ENCODE measurements around the gene AAGAB. TPM values are rescaled to one million over a fixed set of nuclear protein-coding genes. Genes with fewer than 3 reads are reported as not detected.

AAGAB gene
- total RNA-seq, 1 donor from 2014 or later: 35.8 TPM

DNA sequence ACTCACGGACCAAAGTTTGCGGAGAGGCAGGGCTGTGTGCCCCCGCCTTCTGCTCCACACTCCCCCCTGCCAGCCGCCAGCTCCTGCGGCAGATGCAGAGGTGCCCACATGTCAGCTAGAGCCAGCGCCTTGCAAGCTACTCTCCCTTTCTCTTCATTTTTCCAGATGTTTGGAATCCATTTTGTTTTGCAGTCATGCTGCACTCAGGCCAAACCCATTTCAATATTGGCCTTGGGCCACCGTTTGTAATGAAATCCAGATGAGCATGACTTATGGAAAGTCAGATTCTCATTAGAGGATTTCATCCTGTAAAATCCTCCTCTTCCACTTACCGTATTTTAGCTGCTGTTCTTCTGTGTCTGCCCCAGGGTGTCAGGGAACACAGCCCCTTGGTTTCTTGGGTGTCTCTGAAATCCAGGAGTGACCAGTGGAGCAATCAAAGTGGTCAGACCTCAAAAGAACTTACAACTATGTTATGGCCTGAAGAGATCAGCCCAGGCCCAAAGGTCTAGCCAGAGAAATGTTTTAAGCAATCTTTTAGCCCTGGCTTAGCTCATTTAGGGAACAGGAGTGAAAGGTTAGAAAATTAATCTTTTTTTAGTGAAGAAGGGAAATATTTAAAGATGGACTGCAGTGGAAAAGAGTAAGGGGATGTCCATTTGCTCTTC is 65.8 kb downstream of the AAGAB start:
- H3K27ac Mint-ChIP-seq: peak overlapping the region; percentile 35
- peaks cover 74% of the 10 kb centered on the region for H3K36me3 Mint-ChIP-seq (ENCODE audit: low read depth)
- peaks cover 10% of the 10 kb centered on the region for H3K4me1 Mint-ChIP-seq (ENCODE audit: low read depth)

DNA sequence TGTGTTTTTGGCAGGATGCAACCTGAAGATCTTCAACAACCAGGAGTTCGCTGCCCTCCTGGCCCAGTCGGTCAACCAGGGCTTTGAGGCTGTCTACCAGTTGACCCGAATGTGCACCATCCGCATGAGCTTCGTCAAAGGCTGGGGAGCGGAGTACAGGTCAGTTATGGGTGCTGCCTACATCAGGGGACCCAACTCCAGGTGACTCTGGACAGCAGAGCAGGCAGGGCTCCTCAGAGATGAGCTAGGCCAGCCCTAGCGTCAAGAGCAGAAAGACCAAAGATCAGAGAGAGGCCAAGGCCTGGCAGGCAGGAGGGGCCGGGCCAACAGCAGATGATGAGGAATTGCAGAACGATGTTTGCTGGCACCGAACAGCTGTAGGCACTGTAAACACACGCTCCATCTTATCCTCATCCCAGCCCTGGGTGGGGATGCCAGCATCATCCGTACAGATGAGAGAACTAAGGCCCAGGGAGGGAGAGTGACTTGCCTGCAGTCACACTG is 67.1 kb downstream of the AAGAB start:
- no peak overlapping the region for H3K27ac Mint-ChIP-seq
- DNase-seq (ENCODE audit: low spot score): no peak
- peaks cover 9% of the 10 kb centered on the region for H3K4me1 Mint-ChIP-seq (ENCODE audit: low read depth)
- no peak overlapping the region for H3K4me3 Mint-ChIP-seq (ENCODE audit: low read depth)
- intact Hi-C loops (cut with micrococcal nuclease): no loop called here
- no peaks in the 10 kb centered on the region for H3K9me3 Mint-ChIP-seq
- peaks cover 73% of the 10 kb centered on the region for H3K36me3 Mint-ChIP-seq (ENCODE audit: low read depth)
- no peaks in the 10 kb centered on the region for H3K27me3 Mint-ChIP-seq (ENCODE audit: low read depth)

More for the DNA sequence above, 65.8 kb downstream of the AAGAB start:
- H3K4me3 Mint-ChIP-seq (ENCODE audit: low read depth): no peak overlapping the region
- intact Hi-C loops (cut with micrococcal nuclease): no loop called here
- H3K27me3 Mint-ChIP-seq (ENCODE audit: low read depth): no peaks in the 10 kb centered on the region
- H3K9me3 Mint-ChIP-seq: no peaks in the 10 kb centered on the region
- DNase-seq (ENCODE audit: low spot score): no peak

DNA sequence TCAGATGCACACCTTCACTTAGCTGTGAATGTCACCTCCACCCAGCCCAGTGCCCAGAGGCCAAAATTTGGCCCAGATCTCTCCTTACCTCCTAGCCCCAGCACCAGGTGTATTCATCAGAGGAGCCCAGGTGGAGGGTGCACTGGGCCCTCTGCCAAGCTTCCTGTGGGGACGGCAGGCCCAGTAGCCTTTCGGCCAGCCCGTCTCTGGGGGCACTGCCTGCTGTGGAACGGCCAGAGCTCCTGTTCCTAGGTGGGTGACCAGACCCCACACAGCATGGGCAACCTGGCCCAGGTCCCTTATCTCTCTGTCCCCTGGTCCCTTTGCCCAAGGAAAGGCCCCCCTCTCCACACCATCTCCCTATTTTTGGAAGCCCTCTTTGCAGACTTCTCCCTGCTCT is 67.8 kb downstream of the AAGAB start:
- Mint-ChIP-seq H3K4me3 (ENCODE audit: low read depth) (no peak overlapping the region), H3K9me3 (no peaks in the 10 kb centered on the region), H3K27me3 (ENCODE audit: low read depth) (no peaks in the 10 kb centered on the region), H3K4me1 (ENCODE audit: low read depth) (peaks cover 9% of the 10 kb centered on the region), H3K36me3 (ENCODE audit: low read depth) (peaks cover 73% of the 10 kb centered on the region), H3K27ac (peak overlapping the region; percentile 43)
- intact Hi-C loops (cut with micrococcal nuclease): no loop called here
- no peak for DNase-seq (ENCODE audit: low spot score)

DNA sequence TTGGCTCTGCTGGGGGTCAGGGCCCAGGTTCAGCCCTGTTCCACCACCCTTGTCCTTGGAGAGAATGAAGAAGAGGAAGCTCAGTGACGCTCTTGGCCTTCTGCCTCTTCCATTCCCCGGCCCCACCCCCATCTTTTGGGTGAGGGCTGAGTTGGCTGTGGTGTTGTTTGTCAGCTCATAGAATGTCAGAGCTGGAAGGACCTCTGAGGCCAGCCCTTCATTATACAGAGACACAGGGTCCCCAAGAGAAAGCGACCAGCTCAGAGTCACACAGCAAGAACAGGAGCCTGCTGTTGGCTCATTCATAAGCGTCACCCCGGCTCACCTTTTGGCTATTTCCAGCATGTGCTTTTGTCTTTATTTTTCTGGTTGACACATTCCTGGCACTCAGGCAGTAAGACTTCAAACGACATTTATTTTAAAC is 68.2 kb downstream of the AAGAB start:
- no peaks in the 10 kb centered on the region for H3K27me3 Mint-ChIP-seq (ENCODE audit: low read depth)
- intact Hi-C loops (cut with micrococcal nuclease): no loop called here
- H3K4me1 Mint-ChIP-seq (ENCODE audit: low read depth): peaks cover 9% of the 10 kb centered on the region
- H3K9me3 Mint-ChIP-seq: no peaks in the 10 kb centered on the region
- no peak for DNase-seq (ENCODE audit: low spot score)
- peak overlapping the region; percentile 43 for H3K27ac Mint-ChIP-seq
- peaks cover 75% of the 10 kb centered on the region for H3K36me3 Mint-ChIP-seq (ENCODE audit: low read depth)
- H3K4me3 Mint-ChIP-seq (ENCODE audit: low read depth): no peak overlapping the region

GRCh38 chr15:67185621-67186225 is 68.7 kb downstream of the AAGAB start:
- Mint-ChIP-seq H3K9me3 (no peaks in the 10 kb centered on the region), H3K27me3 (ENCODE audit: low read depth) (no peaks in the 10 kb centered on the region), H3K4me1 (ENCODE audit: low read depth) (peaks cover 9% of the 10 kb centered on the region), H3K4me3 (ENCODE audit: low read depth) (no peak overlapping the region), H3K36me3 (ENCODE audit: low read depth) (peaks cover 69% of the 10 kb centered on the region), H3K27ac (peak overlapping the region; percentile 43)
- intact Hi-C loops (cut with micrococcal nuclease): no loop called here
- no peak for DNase-seq (ENCODE audit: low spot score)

DNA sequence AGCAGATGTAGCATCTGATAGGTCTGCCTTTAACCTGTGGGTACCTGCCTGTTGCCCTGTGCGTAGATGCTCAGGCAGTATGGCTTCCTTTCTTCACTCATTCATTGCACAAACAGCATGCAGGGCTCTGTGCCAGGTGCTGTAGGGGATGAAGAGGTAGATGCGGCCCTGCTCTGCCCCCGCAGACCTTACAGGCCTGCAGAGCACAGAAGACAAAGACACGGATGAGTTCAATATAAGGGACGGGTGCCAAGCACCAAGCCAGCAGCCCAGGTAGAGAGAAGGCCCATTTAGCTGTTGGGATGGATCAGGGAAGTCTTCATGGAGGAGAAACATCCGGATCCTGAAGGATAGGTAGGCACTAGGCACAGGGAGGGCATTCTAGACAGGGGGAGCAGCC is 69.4 kb downstream of the AAGAB start:
- H3K4me1 Mint-ChIP-seq (ENCODE audit: low read depth): peaks cover 9% of the 10 kb centered on the region
- intact Hi-C loops (cut with micrococcal nuclease): no loop called here
- DNase-seq (ENCODE audit: low spot score): no peak
- no peaks in the 10 kb centered on the region for H3K9me3 Mint-ChIP-seq
- H3K4me3 Mint-ChIP-seq (ENCODE audit: low read depth): no peak overlapping the region
- H3K36me3 Mint-ChIP-seq (ENCODE audit: low read depth): peaks cover 65% of the 10 kb centered on the region
- no peaks in the 10 kb centered on the region for H3K27me3 Mint-ChIP-seq (ENCODE audit: low read depth)
- no peak overlapping the region for H3K27ac Mint-ChIP-seq

DNA sequence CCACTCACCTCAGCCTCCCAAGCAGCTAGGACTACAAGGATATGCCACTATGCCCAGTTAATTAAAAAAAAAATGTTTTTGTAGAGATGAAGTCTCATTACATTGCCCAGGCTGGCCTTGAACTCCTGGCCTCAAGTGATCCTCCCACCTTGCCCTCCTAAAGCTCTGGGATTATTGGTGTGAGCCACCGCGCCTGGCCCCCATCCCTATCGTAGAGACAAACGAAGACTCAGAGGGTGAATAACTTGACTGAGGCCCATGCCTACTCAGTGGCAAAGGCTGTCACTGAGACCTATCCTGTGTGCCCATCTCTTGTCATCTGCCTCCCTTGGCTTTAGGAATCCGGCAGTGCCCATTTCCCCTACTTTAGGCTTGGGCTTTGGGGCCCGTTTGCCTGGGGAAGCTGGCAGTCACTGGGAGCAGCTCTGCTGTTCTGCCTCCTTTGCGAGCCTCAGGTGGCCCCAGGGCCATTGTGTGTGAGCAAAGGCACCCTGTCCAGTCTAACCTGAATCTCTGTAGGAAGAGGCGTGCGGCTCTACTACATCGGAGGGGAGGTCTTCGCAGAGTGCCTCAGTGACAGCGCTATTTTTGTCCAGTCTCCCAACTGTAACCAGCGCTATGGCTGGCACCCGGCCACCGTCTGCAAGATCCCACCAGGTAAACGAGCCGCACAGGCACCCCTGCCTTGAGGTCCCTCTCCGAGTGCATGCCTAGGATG is 70.1 kb downstream of the AAGAB start:
- H3K27ac Mint-ChIP-seq: no peak overlapping the region
- no peaks in the 10 kb centered on the region for H3K9me3 Mint-ChIP-seq
- H3K27me3 Mint-ChIP-seq (ENCODE audit: low read depth): no peaks in the 10 kb centered on the region

DNA sequence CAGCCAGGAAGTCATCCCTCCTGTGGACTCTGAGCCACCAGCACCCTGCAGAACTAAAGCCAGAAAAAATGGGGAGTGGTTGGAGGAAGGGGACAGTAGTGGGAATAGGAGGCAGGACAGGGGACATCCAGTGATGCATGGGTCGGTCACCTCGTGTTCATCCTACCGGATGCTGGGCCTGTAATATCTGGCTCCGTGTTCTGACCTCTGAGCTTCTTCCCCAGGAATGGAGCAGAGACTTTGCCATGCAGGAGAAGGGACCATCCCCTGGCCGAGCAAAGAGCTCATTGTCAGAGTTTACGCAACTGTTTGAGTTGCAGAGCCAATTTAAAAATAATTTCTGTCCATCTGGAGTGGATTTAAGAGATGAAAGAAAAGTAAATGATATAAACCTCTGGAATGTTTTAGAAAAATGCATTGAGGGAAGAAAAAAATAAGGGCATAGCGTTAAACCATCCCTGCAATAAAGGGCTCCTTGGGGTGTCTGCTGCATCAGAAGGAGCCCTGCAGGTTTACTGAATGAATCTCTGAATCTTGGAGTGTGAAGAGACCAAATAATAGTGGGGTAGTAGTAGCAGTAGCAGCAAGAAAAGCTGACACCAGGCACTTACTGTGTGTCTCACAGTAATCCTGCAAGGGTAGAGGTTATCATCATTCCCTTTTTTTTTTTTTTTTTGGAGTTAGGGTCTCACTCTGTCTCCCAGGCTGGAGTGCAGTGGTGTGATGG is 70.9 kb downstream of the AAGAB start:
- H3K36me3 Mint-ChIP-seq (ENCODE audit: low read depth): peaks cover 65% of the 10 kb centered on the region
- no peak for DNase-seq (ENCODE audit: low spot score)
- H3K9me3 Mint-ChIP-seq: no peaks in the 10 kb centered on the region
- peaks cover 12% of the 10 kb centered on the region for H3K4me1 Mint-ChIP-seq (ENCODE audit: low read depth)
- no peak overlapping the region for H3K27ac Mint-ChIP-seq
- intact Hi-C loops (cut with micrococcal nuclease): no loop called here
- H3K4me3 Mint-ChIP-seq (ENCODE audit: low read depth): no peak overlapping the region
- no peaks in the 10 kb centered on the region for H3K27me3 Mint-ChIP-seq (ENCODE audit: low read depth)

More for the DNA sequence above, 70.1 kb downstream of the AAGAB start:
- DNase-seq (ENCODE audit: low spot score): no peak
- intact Hi-C loops (cut with micrococcal nuclease): no loop called here
- peaks cover 9% of the 10 kb centered on the region for H3K4me1 Mint-ChIP-seq (ENCODE audit: low read depth)
- H3K36me3 Mint-ChIP-seq (ENCODE audit: low read depth): peaks cover 66% of the 10 kb centered on the region
- no peak overlapping the region for H3K4me3 Mint-ChIP-seq (ENCODE audit: low read depth)

DNA sequence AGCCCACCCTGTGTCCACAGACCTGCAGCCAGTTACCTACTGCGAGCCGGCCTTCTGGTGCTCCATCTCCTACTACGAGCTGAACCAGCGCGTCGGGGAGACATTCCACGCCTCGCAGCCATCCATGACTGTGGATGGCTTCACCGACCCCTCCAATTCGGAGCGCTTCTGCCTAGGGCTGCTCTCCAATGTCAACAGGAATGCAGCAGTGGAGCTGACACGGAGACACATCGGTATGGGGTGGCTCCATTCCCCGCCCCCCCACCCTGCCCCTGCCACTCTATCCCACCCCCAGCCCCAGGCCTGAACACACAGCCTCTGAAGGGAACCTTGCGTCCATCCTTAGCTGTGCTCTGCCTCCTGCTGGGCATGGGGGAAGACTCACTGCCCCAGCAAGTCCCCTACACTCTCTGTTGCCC is 73.2 kb downstream of the AAGAB start:
- no peaks in the 10 kb centered on the region for H3K9me3 Mint-ChIP-seq
- no peaks in the 10 kb centered on the region for H3K27me3 Mint-ChIP-seq (ENCODE audit: low read depth)
- no peak overlapping the region for H3K27ac Mint-ChIP-seq
- H3K4me1 Mint-ChIP-seq (ENCODE audit: low read depth): peaks cover 11% of the 10 kb centered on the region
- no peak for DNase-seq (ENCODE audit: low spot score)
- intact Hi-C loops (cut with micrococcal nuclease): no loop called here
- H3K4me3 Mint-ChIP-seq (ENCODE audit: low read depth): no peak overlapping the region
- H3K36me3 Mint-ChIP-seq (ENCODE audit: low read depth): peaks cover 52% of the 10 kb centered on the region

- no peak for DNase-seq (ENCODE audit: low spot score)
- Mint-ChIP-seq H3K27me3 (ENCODE audit: low read depth) (no peaks in the 10 kb centered on the region), H3K9me3 (no peaks in the 10 kb centered on the region), H3K4me3 (ENCODE audit: low read depth) (no peak overlapping the region), H3K4me1 (ENCODE audit: low read depth) (peaks cover 10% of the 10 kb centered on the region), H3K27ac (no peak overlapping the region), H3K36me3 (ENCODE audit: low read depth) (peaks cover 53% of the 10 kb centered on the region)
- intact Hi-C loops (cut with micrococcal nuclease): no loop called here
Observed at GRCh38 chr15:67180514-67181191, 73.8 kb downstream of the AAGAB start.

DNA sequence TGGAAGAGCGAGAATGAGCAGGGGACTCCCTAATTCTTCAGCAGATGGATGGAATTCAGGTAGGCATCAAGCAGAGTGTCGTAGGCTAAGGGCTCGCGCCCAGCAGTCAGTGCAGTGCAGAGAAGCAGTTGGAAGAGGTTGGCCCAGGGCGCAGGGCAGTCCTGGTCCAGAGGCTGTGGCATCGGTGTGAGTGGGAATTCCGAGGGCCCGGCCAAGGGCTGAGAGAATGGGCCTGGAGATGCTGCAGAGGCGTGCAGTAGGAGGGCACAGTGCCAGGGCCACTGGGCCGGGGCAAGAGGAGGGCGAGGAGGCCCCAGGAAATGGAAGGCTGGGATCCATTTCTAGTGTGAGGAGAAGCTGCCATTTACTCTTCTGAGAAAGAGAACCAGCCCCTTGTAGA is 74.4 kb downstream of the AAGAB start:
- Mint-ChIP-seq H3K9me3 (no peaks in the 10 kb centered on the region), H3K4me1 (ENCODE audit: low read depth) (peaks cover 10% of the 10 kb centered on the region), H3K4me3 (ENCODE audit: low read depth) (no peak overlapping the region), H3K27me3 (ENCODE audit: low read depth) (no peaks in the 10 kb centered on the region), H3K36me3 (ENCODE audit: low read depth) (peaks cover 53% of the 10 kb centered on the region), H3K27ac (no peak overlapping the region)
- no peak for DNase-seq (ENCODE audit: low spot score)
- intact Hi-C loops (cut with micrococcal nuclease): no loop called here

GRCh38 chr15:67179411-67179995 is 75.0 kb downstream of the AAGAB start:
- Mint-ChIP-seq H3K4me1 (ENCODE audit: low read depth) (peaks cover 13% of the 10 kb centered on the region), H3K9me3 (no peaks in the 10 kb centered on the region), H3K4me3 (ENCODE audit: low read depth) (no peak overlapping the region), H3K27me3 (ENCODE audit: low read depth) (no peaks in the 10 kb centered on the region), H3K27ac (no peak overlapping the region), H3K36me3 (ENCODE audit: low read depth) (peaks cover 54% of the 10 kb centered on the region)
- intact Hi-C loops (cut with micrococcal nuclease): no loop called here
- no peak for DNase-seq (ENCODE audit: low spot score)
